Measurements from ENCODE around the gene RPS6KA2. TPM values are rescaled to one million over a fixed set of nuclear protein-coding genes. Genes with fewer than 3 reads are reported as not detected.

RPS6KA2 gene
- polyA plus RNA-seq, 1 experiment: 70.9 TPM

- ChIA-PET CTCF (no interaction called here), POLR2A (no interaction called here)
- H3K4me3 ChIP-seq (ENCODE audit: low read depth, low read length): no peak overlapping the region
- no peak for DNase-seq (ENCODE audit: low read depth, low spot score)
- peaks cover 6% of the 10 kb centered on the region; the same call in 1 of the 2 replicates for H3K9me3 ChIP-seq (ENCODE audit: control insufficient read depth, insufficient read depth, low read length)
- H3K27ac ChIP-seq (ENCODE audit: low read depth, low read length): no peak overlapping the region
- TF ChIP-seq CTCF (IDR thresholded peaks at IDR 0.05; ENCODE audit: low read depth, low read length): no peak
- peaks cover 33% of the 10 kb centered on the region for H3K27me3 ChIP-seq (ENCODE audit: control insufficient read depth, insufficient read depth, low read length)
Measured at GRCh38 chr6:166650824-166651807, 24.1 kb upstream of the RPS6KA2 start.

GRCh38 chr6:166650047-166650446 lies 23.0 kb upstream of the RPS6KA2 start:
- DNase-seq (ENCODE audit: low read depth, low spot score): no peak
- Histone ChIP-seq H3K27me3 (ENCODE audit: control insufficient read depth, insufficient read depth, low read length) (peaks cover 28% of the 10 kb centered on the region), H3K27ac (ENCODE audit: low read depth, low read length) (no peak overlapping the region), H3K9me3 (ENCODE audit: control insufficient read depth, insufficient read depth, low read length) (peaks cover 6% of the 10 kb centered on the region; the same call in 1 of the 2 replicates), H3K4me3 (ENCODE audit: low read depth, low read length) (no peak overlapping the region)
- TF ChIP-seq CTCF (IDR thresholded peaks at IDR 0.05; ENCODE audit: low read depth, low read length): no peak
- CTCF ChIA-PET: no interaction called here
- POLR2A ChIA-PET: no interaction called here

GRCh38 chr6:166648846-166649245 lies 21.8 kb upstream of the RPS6KA2 start:
- DNase-seq (ENCODE audit: low read depth, low spot score): no peak
- ChIA-PET POLR2A (no interaction called here), CTCF (no interaction called here)
- Histone ChIP-seq H3K27me3 (ENCODE audit: control insufficient read depth, insufficient read depth, low read length) (peaks cover 22% of the 10 kb centered on the region), H3K9me3 (ENCODE audit: control insufficient read depth, insufficient read depth, low read length) (peaks cover 6% of the 10 kb centered on the region; the same call in 1 of the 2 replicates), H3K4me3 (ENCODE audit: low read depth, low read length) (no peak overlapping the region), H3K27ac (ENCODE audit: low read depth, low read length) (no peak overlapping the region)
- TF ChIP-seq CTCF (IDR thresholded peaks at IDR 0.05; ENCODE audit: low read depth, low read length): no peak

- Histone ChIP-seq H3K9me3 (ENCODE audit: control insufficient read depth, insufficient read depth, low read length) (peaks cover 6% of the 10 kb centered on the region; the same call in 1 of the 2 replicates), H3K27me3 (ENCODE audit: control insufficient read depth, insufficient read depth, low read length) (peaks cover 23% of the 10 kb centered on the region), H3K4me3 (ENCODE audit: low read depth, low read length) (no peak overlapping the region), H3K27ac (ENCODE audit: low read depth, low read length) (no peak overlapping the region)
- DNase-seq (ENCODE audit: low read depth, low spot score): no peak
- TF ChIP-seq CTCF (IDR thresholded peaks at IDR 0.05; ENCODE audit: low read depth, low read length): no peak
- CTCF ChIA-PET: no interaction called here
- POLR2A ChIA-PET: no interaction called here
Measured at GRCh38 chr6:166647896-166648295, 20.8 kb upstream of the RPS6KA2 start.

- ChIA-PET POLR2A (no interaction called here), CTCF (no interaction called here)
- peaks cover 6% of the 10 kb centered on the region; the same call in 1 of the 2 replicates for H3K9me3 ChIP-seq (ENCODE audit: control insufficient read depth, insufficient read depth, low read length)
- H3K4me3 ChIP-seq (ENCODE audit: low read depth, low read length): no peak overlapping the region
- H3K27ac ChIP-seq (ENCODE audit: low read depth, low read length): no peak overlapping the region
- TF ChIP-seq CTCF (IDR thresholded peaks at IDR 0.05; ENCODE audit: low read depth, low read length): no peak
- DNase-seq (ENCODE audit: low read depth, low spot score): no peak
- peaks cover 18% of the 10 kb centered on the region for H3K27me3 ChIP-seq (ENCODE audit: control insufficient read depth, insufficient read depth, low read length)
Measured at GRCh38 chr6:166646716-166647115, 19.7 kb upstream of the RPS6KA2 start.

All from AG04450 (cell line).